Karpas-422 (cell line): Measurements from ENCODE around the gene ZNF354C. TPM values are rescaled to one million over a fixed set of nuclear protein-coding genes. Genes with fewer than 3 reads are reported as not detected.

Experiments
- DNase-seq: peaks from one replicate; pipeline ENCODE4 v3.0.0-alpha.2; 2015
- H2AFZ ChIP-seq: fragments of 200-600 bp; sonication (generic); 2 replicates; pipeline ENCODE4 v1.6.1; 2014; ENCODE audit warnings: antibody characterized with exemption, low read length, mixed read lengths
- H3K27ac ChIP-seq: fragments of 200-600 bp; sonication (generic); 2 replicates; pipeline ENCODE4 v1.5.1; 2014; ENCODE audit warnings: mild to moderate bottlenecking, low read length, moderate library complexity
- H3K27me3 ChIP-seq: fragments of 200-600 bp; sonication (generic); 2 replicates; pipeline ENCODE4 v1.6.1; 2014; ENCODE audit warnings: low read length, mixed read lengths
- H3K36me3 ChIP-seq: fragments of 200-600 bp; sonication (generic); 2 replicates; pipeline ENCODE4 v1.6.1; 2014; ENCODE audit warnings: low read length, mixed read lengths; ENCODE audit not compliant: insufficient read depth
- H3K4me1 ChIP-seq: fragments of 200-600 bp; sonication (generic); 2 replicates; pipeline ENCODE4 v1.6.1; 2014; ENCODE audit warnings: mild to moderate bottlenecking, low read length, mixed read lengths
- H3K4me2 ChIP-seq: fragments of 200-600 bp; sonication (generic); 2 replicates; pipeline ENCODE4 v1.6.1; 2014; ENCODE audit warnings: low read length, low read depth, mild to moderate bottlenecking; ENCODE audit not compliant: poor library complexity, severe bottlenecking
- H3K4me3 ChIP-seq: fragments of 200-600 bp; sonication (generic); 2 replicates; pipeline ENCODE4 v1.5.1; 2014; ENCODE audit warnings: mild to moderate bottlenecking, antibody characterized with exemption, low read length, mixed read lengths
- H3K79me2 ChIP-seq: fragments of 200-600 bp; sonication (generic); 2 replicates; pipeline ENCODE4 v1.6.1; 2014; ENCODE audit warnings: mild to moderate bottlenecking, low read length, mixed read lengths
- H3K9ac ChIP-seq: fragments of 200-600 bp; sonication (generic); 2 replicates; pipeline ENCODE4 v1.6.0; 2014; ENCODE audit warnings: low read length
- H3K9me2 ChIP-seq: fragments of 200-600 bp; sonication (generic), shearing (Covaris generic); replicated peaks from 2 replicates; pipeline ENCODE4 v1.6.0; 2014; ENCODE audit warnings: mild to moderate bottlenecking, low read length, moderate library complexity; ENCODE audit not compliant: insufficient read depth
- H3K9me3 ChIP-seq: fragments of 300-700, 200-600 bp; sonication (generic); 2 replicates; pipeline ENCODE4 v1.6.1; 2014; ENCODE audit warnings: low read length, mixed read lengths
- H4K20me1 ChIP-seq: fragments of 200-600 bp; sonication (generic); 2 replicates; pipeline ENCODE4 v1.6.1; 2014; ENCODE audit warnings: mild to moderate bottlenecking, antibody characterized with exemption, low read length, low read depth; ENCODE audit not compliant: insufficient read depth
- total RNA-seq: library from RNA; depleted of rRNA; stranded (reverse); fragments of >200 nt; shearing (Covaris generic); gene quantifications from 2 replicates; pipeline ENCODE4 v1.2.3, GENCODE V29; 2014; ENCODE audit warnings: low replicate concordance

ZNF354C gene
- total RNA-seq, 1 experiment from 2014 or later = not detected

DNA sequence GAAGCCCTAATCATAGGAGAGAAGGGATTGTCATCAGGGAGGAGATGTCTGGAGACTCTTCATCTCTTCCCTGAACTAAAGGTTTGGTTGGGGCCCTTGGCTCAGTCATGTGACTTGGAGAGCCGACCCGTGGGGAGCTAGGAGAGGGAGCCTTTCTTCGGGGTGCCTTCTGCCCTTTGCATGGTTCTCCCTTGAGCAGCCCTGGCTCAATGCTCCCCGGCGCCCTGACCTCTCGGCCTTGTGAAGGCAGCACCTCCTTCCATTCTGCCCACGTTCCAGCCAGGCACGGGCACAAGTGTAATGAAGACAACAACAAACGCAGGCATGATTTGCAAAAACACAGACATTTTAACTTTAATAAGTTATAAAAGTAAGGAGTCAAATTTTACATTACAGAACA lies 50.4 kb downstream of the ZNF354C start:
- H3K4me1 ChIP-seq = no peaks in the 10 kb centered on the region
- H3K9ac ChIP-seq = no peak overlapping the region
- H3K27me3 ChIP-seq = no peaks in the 10 kb centered on the region
- no peak for DNase-seq
- H3K79me2 ChIP-seq = no peaks in the 10 kb centered on the region
- no peak overlapping the region for H3K4me3 ChIP-seq
- no peak overlapping the region for H3K27ac ChIP-seq
- H3K36me3 ChIP-seq = no peaks in the 10 kb centered on the region
- H3K4me2 ChIP-seq = no peak overlapping the region
- H4K20me1 ChIP-seq = no peaks in the 10 kb centered on the region
- H3K9me2 ChIP-seq = no peaks in the 10 kb centered on the region
- H3K9me3 ChIP-seq = no peaks in the 10 kb centered on the region
- no peak overlapping the region for H2AFZ ChIP-seq

- Histone ChIP-seq H3K9me2 (no peaks in the 10 kb centered on the region), H3K4me3 (no peak overlapping the region), H3K27me3 (no peaks in the 10 kb centered on the region), H3K36me3 (no peaks in the 10 kb centered on the region), H3K9me3 (no peaks in the 10 kb centered on the region), H3K9ac (no peak overlapping the region), H3K4me2 (no peak overlapping the region), H3K4me1 (no peaks in the 10 kb centered on the region), H3K27ac (no peak overlapping the region), H3K79me2 (no peaks in the 10 kb centered on the region), H2AFZ (no peak overlapping the region), H4K20me1 (no peaks in the 10 kb centered on the region)
- no peak for DNase-seq
Measured at GRCh38 chr5:179111267-179112207, 51.4 kb downstream of the ZNF354C start.

- Histone ChIP-seq H3K9ac (no peak overlapping the region), H2AFZ (no peak overlapping the region), H4K20me1 (no peaks in the 10 kb centered on the region), H3K36me3 (no peaks in the 10 kb centered on the region), H3K27me3 (no peaks in the 10 kb centered on the region), H3K79me2 (no peaks in the 10 kb centered on the region), H3K27ac (no peak overlapping the region), H3K9me3 (no peaks in the 10 kb centered on the region), H3K9me2 (no peaks in the 10 kb centered on the region), H3K4me1 (no peaks in the 10 kb centered on the region), H3K4me2 (no peak overlapping the region), H3K4me3 (no peak overlapping the region)
- DNase-seq = no peak
Measured at GRCh38 chr5:179112469-179113142, 52.4 kb downstream of the ZNF354C start.

- Histone ChIP-seq H3K9me2 (no peaks in the 10 kb centered on the region), H3K4me3 (no peak overlapping the region), H3K36me3 (no peaks in the 10 kb centered on the region), H3K79me2 (no peaks in the 10 kb centered on the region), H2AFZ (no peak overlapping the region), H3K4me1 (no peaks in the 10 kb centered on the region), H3K27me3 (no peaks in the 10 kb centered on the region), H4K20me1 (no peaks in the 10 kb centered on the region), H3K9ac (no peak overlapping the region), H3K9me3 (no peaks in the 10 kb centered on the region), H3K27ac (no peak overlapping the region), H3K4me2 (no peak overlapping the region)
- no peak for DNase-seq
Measured at GRCh38 chr5:179113143-179113530, 53.0 kb downstream of the ZNF354C start.

GRCh38 chr5:179113945-179114641 lies 53.9 kb downstream of the ZNF354C start:
- no peak for DNase-seq
- Histone ChIP-seq H3K4me1 (no peaks in the 10 kb centered on the region), H4K20me1 (no peaks in the 10 kb centered on the region), H3K79me2 (no peaks in the 10 kb centered on the region), H3K36me3 (no peaks in the 10 kb centered on the region), H3K9me3 (no peaks in the 10 kb centered on the region), H3K9me2 (no peaks in the 10 kb centered on the region), H3K4me2 (no peak overlapping the region), H3K27ac (no peak overlapping the region), H3K27me3 (no peaks in the 10 kb centered on the region), H3K4me3 (no peak overlapping the region), H3K9ac (no peak overlapping the region), H2AFZ (no peak overlapping the region)

GRCh38 chr5:179114756-179115155 lies 54.6 kb downstream of the ZNF354C start:
- Histone ChIP-seq H3K4me3 (no peak overlapping the region), H3K36me3 (no peaks in the 10 kb centered on the region), H3K9ac (no peak overlapping the region), H3K9me3 (no peaks in the 10 kb centered on the region), H3K4me2 (no peak overlapping the region), H3K27me3 (no peaks in the 10 kb centered on the region), H2AFZ (no peak overlapping the region), H3K27ac (no peak overlapping the region), H4K20me1 (no peaks in the 10 kb centered on the region), H3K9me2 (no peaks in the 10 kb centered on the region), H3K4me1 (no peaks in the 10 kb centered on the region), H3K79me2 (no peaks in the 10 kb centered on the region)
- no peak for DNase-seq

GRCh38 chr5:179115307-179115706 lies 55.1 kb downstream of the ZNF354C start:
- Histone ChIP-seq H3K27me3 (no peaks in the 10 kb centered on the region), H3K4me2 (no peak overlapping the region), H3K9ac (no peak overlapping the region), H3K4me1 (no peaks in the 10 kb centered on the region), H3K9me2 (no peaks in the 10 kb centered on the region), H2AFZ (no peak overlapping the region), H3K4me3 (no peak overlapping the region), H4K20me1 (no peaks in the 10 kb centered on the region), H3K9me3 (no peaks in the 10 kb centered on the region), H3K27ac (no peak overlapping the region), H3K36me3 (no peaks in the 10 kb centered on the region), H3K79me2 (no peaks in the 10 kb centered on the region)
- no peak for DNase-seq
